HepG2 (cell line): Measurements from ENCODE around the gene PPM1E. TPM values are rescaled to one million over a fixed set of nuclear protein-coding genes. Genes with fewer than 3 reads are reported as not detected.

Experiments used
- ATF7 ChIP-seq, 2 experiments: fragments of 450-650 bp in 1 of 2; sonication (generic) in 1 of 2; formaldehyde crosslinking in 1 of 2; IDR thresholded peaks; 2 replicates each; pipeline versions ENCODE4 v1.4.0 to v1.6.1; 2016 to 2020; ENCODE audit warnings: antibody characterized with exemption in 1 of 2, mild to moderate bottlenecking in 1 of 2, missing genetic modification reagents in 1 of 2
- BHLHE40 ChIP-seq: IDR thresholded peaks from 2 replicates; pipeline ENCODE4 v1.6.1; 2011; ENCODE audit warnings: low read length, improper control_type of control experiment
- LCORL ChIP-seq, 2 experiments: fragments of 450-650 bp in 1 of 2; sonication (generic) in 1 of 2; formaldehyde crosslinking in 1 of 2; IDR thresholded peaks; 2 replicates each; pipeline versions ENCODE4 v1.5.0 to v1.6.1; 2017 to 2020; ENCODE audit warnings: antibody characterized with exemption in 1 of 2, missing genetic modification reagents in 1 of 2
- MXD4 ChIP-seq: IDR thresholded peaks from 2 replicates; pipeline ENCODE4 v1.6.1; 2016; ENCODE audit warnings: mild to moderate bottlenecking, missing biosample characterization, missing genetic modification reagents
- NFIB ChIP-seq: sonication (generic); formaldehyde crosslinking; IDR thresholded peaks from 2 replicates; pipeline ENCODE4 v1.9.0; 2021; ENCODE audit warnings: missing genetic modification reagents, mild to moderate bottlenecking, borderline replicate concordance
- NONO ChIP-seq, 2 experiments: fragments of 450-650 bp in 1 of 2; sonication (generic) in 1 of 2; formaldehyde crosslinking in 1 of 2; IDR thresholded peaks in 1 of 2; conservative IDR thresholded peaks in 1 of 2; 2 replicates each; pipeline versions ENCODE4 v1.6.1 to v1.8.0; 2017 to 2022; ENCODE audit warnings: mild to moderate bottlenecking in 1 of 2, missing genetic modification reagents in 1 of 2, moderate library complexity in 1 of 2
- PPARG ChIP-seq: conservative IDR thresholded peaks from 2 replicates; pipeline ENCODE4 v1.6.1; 2016; ENCODE audit warnings: missing biosample characterization, missing genetic modification reagents
- RBM22 ChIP-seq: fragments of 200-400 bp; formaldehyde crosslinking; optimal IDR thresholded peaks from 2 replicates; pipeline ENCODE3; 2017; ENCODE audit warnings: mild to moderate bottlenecking, low read length, moderate library complexity
- SOX6 ChIP-seq, 2 experiments: fragments of 450-650 bp in 1 of 2; sonication (generic) in 1 of 2; formaldehyde crosslinking in 1 of 2; IDR thresholded peaks; 2 replicates each; pipeline versions ENCODE4 v1.4.0 to v1.6.1; 2017 to 2020; ENCODE audit warnings: antibody characterized with exemption in 1 of 2, mild to moderate bottlenecking in 1 of 2, missing genetic modification reagents in 1 of 2
- TOPORS ChIP-seq: sonication (generic); formaldehyde crosslinking; IDR thresholded peaks from 2 replicates; pipeline ENCODE4 v1.8.0; 2023; ENCODE audit warnings: mild to moderate bottlenecking, missing genetic modification reagents
- ZNF468 ChIP-seq: sonication (generic); formaldehyde crosslinking; IDR thresholded peaks from 2 replicates; pipeline ENCODE4 v1.8.0; 2022; ENCODE audit warnings: mild to moderate bottlenecking, moderate library complexity, missing genetic modification reagents
- ZNF775 ChIP-seq: sonication (generic); formaldehyde crosslinking; IDR thresholded peaks from 2 replicates; pipeline ENCODE4 v1.4.0; 2020; ENCODE audit warnings: missing genetic modification reagents, mild to moderate bottlenecking, moderate library complexity, borderline replicate concordance
- polyA plus RNA-seq, 8 experiments: library from polyadenylated mRNA; depleted of rRNA in 3 of 8; stranded (reverse) in 7 of 8; unstranded in 1 of 8; fragments of >200 nt; fragmentation: Illumina TruSeq in 4 of 8; extraction: Trizol in 4 of 8; gene quantifications; 2 replicates each; pipeline versions ENCODE4 v1.2.1 to v1.2.3, GENCODE V29; 2011 to 2016; ENCODE audit warnings: low read depth in 4 of 8, missing spikeins in 1 of 8, mixed read lengths in 1 of 8; ENCODE audit not compliant: insufficient read depth in 1 of 8
- total RNA-seq, 5 experiments: library from RNA; depleted of rRNA; stranded (reverse); fragments of >200 nt; fragmentation: Illumina TruSeq; extraction: Trizol; gene quantifications; 2 replicates each; pipeline ENCODE4 v1.2.3, GENCODE V29; 2016; ENCODE audit warnings: low read depth in 1 of 5
- TF ChIP-seq, protein P1 (sequence below): fragments of 450-650 bp; IDR thresholded peaks from 2 replicates; pipeline ENCODE4 v1.6.1; 2017; ENCODE audit warnings: mild to moderate bottlenecking
- TF ChIP-seq, protein P2 (sequence below), 2 experiments: fragments of 450-650 bp in 1 of 2; sonication (generic) in 1 of 2; formaldehyde crosslinking; IDR thresholded peaks; 2 replicates each; pipeline versions ENCODE4 v1.5.0 to v1.8.0; 2020 to 2022; ENCODE audit warnings: mild to moderate bottlenecking in 1 of 2, missing genetic modification reagents in 1 of 2
- TF ChIP-seq, protein P3 (sequence below): IDR thresholded peaks from 2 replicates; pipeline ENCODE4 v1.6.1; 2016; ENCODE audit warnings: missing compliant biosample characterization, missing genetic modification reagents, borderline replicate concordance
- TF ChIP-seq, protein P4 (sequence below): sonication (generic); formaldehyde crosslinking; IDR thresholded peaks from 2 replicates; pipeline ENCODE4 v1.4.0; 2020; ENCODE audit warnings: missing genetic modification reagents
- TF ChIP-seq, protein P5 (sequence below): sonication (generic); formaldehyde crosslinking; IDR thresholded peaks from 2 replicates; pipeline ENCODE4 v1.5.0; 2020; ENCODE audit warnings: missing genetic modification reagents

PPM1E gene
- total and polyA plus RNA-seq, 2 of the 13 experiments (the other 11 are each of a cell fraction or from before 2014, with no cell fraction given) = 0.15 TPM; not detected in 1

DNA sequence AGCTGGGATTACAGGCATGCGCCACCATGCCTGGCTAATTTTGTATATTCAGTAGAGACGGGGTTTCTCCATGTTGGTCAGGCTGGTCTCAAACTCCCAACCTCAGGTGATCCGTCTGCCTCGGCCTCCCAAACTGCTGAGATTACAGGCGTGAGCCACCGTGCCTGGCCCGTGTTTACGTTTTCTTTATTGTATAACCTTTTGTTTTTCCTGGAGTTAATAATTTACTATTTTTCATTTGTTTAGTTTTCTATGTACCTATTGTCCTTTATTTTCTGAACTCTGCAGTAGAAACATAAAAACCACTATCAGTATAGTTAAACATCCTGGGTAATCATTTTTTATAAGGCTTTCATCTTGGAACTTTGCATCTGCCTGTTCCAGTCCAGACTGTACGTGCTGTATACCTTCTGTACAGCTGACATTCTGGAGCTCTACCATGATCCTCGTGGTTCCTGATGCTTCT, 73.6 kb downstream of the PPM1E start (continued):
- TF ChIP-seq, protein P1, sequence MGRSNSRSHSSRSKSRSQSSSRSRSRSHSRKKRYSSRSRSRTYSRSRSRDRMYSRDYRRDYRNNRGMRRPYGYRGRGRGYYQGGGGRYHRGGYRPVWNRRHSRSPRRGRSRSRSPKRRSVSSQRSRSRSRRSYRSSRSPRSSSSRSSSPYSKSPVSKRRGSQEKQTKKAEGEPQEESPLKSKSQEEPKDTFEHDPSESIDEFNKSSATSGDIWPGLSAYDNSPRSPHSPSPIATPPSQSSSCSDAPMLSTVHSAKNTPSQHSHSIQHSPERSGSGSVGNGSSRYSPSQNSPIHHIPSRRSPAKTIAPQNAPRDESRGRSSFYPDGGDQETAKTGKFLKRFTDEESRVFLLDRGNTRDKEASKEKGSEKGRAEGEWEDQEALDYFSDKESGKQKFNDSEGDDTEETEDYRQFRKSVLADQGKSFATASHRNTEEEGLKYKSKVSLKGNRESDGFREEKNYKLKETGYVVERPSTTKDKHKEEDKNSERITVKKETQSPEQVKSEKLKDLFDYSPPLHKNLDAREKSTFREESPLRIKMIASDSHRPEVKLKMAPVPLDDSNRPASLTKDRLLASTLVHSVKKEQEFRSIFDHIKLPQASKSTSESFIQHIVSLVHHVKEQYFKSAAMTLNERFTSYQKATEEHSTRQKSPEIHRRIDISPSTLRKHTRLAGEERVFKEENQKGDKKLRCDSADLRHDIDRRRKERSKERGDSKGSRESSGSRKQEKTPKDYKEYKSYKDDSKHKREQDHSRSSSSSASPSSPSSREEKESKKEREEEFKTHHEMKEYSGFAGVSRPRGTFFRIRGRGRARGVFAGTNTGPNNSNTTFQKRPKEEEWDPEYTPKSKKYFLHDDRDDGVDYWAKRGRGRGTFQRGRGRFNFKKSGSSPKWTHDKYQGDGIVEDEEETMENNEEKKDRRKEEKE = no peak
- TF ChIP-seq LCORL (IDR thresholded peaks at IDR 0.05) (peak; percentile 92), LCORL (CRISPR knock-in tag; IDR thresholded peaks at IDR 0.05) (no peak), BHLHE40 (0 out of 2 replicates have a peak, but pooled peaks have one; percentile 8), ZNF468 (CRISPR knock-in tag) (no peak), NONO (IDR thresholded peaks at IDR 0.05) (no peak), NONO (CRISPR knock-in tag; conservative IDR thresholded peaks at IDR 0.05) (no peak), PPARG (CRISPR knock-in tag) (no peak; the same call in 1 of the 2 replicates), SOX6 (IDR thresholded peaks at IDR 0.05) (no peak), SOX6 (CRISPR knock-in tag; IDR thresholded peaks at IDR 0.05) (peak; percentile 98), MXD4 (CRISPR knock-in tag) (no peak), ZNF775 (CRISPR knock-in tag) (no peak), TOPORS (CRISPR knock-in tag) (no peak), ATF7 (IDR thresholded peaks at IDR 0.05) (no peak), ATF7 (CRISPR knock-in tag; IDR thresholded peaks at IDR 0.05) (no peak), RBM22 (no peak), NFIB (CRISPR knock-in tag) (no peak)
- TF ChIP-seq, protein P2, sequence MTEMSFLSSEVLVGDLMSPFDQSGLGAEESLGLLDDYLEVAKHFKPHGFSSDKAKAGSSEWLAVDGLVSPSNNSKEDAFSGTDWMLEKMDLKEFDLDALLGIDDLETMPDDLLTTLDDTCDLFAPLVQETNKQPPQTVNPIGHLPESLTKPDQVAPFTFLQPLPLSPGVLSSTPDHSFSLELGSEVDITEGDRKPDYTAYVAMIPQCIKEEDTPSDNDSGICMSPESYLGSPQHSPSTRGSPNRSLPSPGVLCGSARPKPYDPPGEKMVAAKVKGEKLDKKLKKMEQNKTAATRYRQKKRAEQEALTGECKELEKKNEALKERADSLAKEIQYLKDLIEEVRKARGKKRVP (CRISPR knock-in tag; IDR thresholded peaks at IDR 0.05) = no peak
- TF ChIP-seq, protein P3, sequence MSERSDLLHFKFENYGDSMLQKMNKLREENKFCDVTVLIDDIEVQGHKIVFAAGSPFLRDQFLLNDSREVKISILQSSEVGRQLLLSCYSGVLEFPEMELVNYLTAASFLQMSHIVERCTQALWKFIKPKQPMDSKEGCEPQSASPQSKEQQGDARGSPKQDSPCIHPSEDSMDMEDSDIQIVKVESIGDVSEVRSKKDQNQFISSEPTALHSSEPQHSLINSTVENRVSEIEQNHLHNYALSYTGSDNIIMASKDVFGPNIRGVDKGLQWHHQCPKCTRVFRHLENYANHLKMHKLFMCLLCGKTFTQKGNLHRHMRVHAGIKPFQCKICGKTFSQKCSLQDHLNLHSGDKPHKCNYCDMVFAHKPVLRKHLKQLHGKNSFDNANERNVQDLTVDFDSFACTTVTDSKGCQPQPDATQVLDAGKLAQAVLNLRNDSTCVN (CRISPR knock-in tag) = 0 out of 2 replicates have a peak, but pooled peaks have one; percentile 54
- TF ChIP-seq, protein P4, sequence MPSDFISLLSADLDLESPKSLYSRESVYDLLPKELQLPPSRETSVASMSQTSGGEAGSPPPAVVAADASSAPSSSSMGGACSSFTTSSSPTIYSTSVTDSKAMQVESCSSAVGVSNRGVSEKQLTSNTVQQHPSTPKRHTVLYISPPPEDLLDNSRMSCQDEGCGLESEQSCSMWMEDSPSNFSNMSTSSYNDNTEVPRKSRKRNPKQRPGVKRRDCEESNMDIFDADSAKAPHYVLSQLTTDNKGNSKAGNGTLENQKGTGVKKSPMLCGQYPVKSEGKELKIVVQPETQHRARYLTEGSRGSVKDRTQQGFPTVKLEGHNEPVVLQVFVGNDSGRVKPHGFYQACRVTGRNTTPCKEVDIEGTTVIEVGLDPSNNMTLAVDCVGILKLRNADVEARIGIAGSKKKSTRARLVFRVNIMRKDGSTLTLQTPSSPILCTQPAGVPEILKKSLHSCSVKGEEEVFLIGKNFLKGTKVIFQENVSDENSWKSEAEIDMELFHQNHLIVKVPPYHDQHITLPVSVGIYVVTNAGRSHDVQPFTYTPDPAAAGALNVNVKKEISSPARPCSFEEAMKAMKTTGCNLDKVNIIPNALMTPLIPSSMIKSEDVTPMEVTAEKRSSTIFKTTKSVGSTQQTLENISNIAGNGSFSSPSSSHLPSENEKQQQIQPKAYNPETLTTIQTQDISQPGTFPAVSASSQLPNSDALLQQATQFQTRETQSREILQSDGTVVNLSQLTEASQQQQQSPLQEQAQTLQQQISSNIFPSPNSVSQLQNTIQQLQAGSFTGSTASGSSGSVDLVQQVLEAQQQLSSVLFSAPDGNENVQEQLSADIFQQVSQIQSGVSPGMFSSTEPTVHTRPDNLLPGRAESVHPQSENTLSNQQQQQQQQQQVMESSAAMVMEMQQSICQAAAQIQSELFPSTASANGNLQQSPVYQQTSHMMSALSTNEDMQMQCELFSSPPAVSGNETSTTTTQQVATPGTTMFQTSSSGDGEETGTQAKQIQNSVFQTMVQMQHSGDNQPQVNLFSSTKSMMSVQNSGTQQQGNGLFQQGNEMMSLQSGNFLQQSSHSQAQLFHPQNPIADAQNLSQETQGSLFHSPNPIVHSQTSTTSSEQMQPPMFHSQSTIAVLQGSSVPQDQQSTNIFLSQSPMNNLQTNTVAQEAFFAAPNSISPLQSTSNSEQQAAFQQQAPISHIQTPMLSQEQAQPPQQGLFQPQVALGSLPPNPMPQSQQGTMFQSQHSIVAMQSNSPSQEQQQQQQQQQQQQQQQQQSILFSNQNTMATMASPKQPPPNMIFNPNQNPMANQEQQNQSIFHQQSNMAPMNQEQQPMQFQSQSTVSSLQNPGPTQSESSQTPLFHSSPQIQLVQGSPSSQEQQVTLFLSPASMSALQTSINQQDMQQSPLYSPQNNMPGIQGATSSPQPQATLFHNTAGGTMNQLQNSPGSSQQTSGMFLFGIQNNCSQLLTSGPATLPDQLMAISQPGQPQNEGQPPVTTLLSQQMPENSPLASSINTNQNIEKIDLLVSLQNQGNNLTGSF (CRISPR knock-in tag) = no peak
- TF ChIP-seq, protein P5, sequence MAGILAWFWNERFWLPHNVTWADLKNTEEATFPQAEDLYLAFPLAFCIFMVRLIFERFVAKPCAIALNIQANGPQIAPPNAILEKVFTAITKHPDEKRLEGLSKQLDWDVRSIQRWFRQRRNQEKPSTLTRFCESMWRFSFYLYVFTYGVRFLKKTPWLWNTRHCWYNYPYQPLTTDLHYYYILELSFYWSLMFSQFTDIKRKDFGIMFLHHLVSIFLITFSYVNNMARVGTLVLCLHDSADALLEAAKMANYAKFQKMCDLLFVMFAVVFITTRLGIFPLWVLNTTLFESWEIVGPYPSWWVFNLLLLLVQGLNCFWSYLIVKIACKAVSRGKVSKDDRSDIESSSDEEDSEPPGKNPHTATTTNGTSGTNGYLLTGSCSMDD = no peak
